Activated naive CD4-positive, alpha-beta T cell treated with Interleukin-2 at 50 U/mL for 16 hours (primary cell): ENCODE data around the gene LNPEP.

ENCODE experiments used
- DNase-seq: peaks from one replicate; pipeline ENCODE4 v3.0.0-alpha.2; 2020

Gene LNPEP

DNA sequence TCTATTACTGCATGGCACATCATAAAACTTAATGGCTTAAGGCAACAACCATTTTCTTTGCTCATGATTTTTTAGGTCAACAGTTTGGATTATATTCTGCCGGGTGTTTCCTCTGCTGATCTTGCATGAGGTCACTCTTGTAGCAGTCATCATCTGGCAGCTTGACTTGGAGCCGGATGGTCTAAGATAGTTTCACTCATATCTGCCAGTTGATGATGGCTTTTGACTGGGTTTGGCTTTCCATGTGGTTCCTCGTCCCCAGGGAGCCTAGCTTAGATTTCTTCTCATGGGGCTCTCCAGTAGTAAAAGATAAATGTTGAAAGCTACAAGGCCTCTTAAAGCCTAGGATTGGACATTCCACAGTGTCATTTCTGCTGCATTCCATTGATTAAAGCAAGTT, 27.4 kb downstream of the LNPEP start:
- DNase-seq: no peak

DNA sequence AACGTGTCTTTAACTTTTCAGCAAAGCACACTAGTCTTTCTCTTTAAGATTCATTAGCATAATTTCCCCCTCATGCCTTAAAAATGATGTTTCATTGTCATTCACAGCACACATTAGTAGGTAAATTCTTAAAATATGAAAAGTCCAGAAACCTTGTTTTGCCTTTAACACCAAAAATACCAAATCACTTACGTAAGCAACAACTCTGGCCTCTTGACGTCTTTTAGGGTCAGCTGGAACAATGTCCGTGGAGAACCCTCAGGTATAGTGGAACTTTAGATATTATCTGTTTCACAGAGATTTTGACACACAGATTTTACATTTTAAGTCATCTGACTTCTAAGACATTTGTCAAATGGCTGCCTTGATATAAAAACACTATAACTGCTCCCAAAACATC, 30.9 kb downstream of the LNPEP start:
- DNase-seq: no peak

DNA sequence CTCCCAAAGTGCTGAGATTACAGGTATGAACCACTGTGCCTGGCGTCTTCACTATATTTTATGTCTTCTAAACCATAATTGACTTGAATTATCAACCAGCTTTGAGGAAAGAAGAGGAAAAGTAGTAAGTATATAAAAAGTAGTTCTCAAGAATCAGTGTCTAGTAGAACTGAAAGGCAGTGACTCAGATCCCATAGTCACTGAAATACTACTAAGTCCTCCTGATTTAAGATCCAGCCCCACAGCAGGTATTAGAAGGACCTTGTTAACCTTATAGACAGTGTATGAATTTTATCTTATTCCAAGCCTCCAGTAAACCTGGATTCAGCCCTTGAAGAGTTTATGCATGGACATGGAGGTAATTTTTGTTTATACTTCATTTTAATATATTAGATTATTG, 31.5 kb downstream of the LNPEP start:
- no peak for DNase-seq

DNA sequence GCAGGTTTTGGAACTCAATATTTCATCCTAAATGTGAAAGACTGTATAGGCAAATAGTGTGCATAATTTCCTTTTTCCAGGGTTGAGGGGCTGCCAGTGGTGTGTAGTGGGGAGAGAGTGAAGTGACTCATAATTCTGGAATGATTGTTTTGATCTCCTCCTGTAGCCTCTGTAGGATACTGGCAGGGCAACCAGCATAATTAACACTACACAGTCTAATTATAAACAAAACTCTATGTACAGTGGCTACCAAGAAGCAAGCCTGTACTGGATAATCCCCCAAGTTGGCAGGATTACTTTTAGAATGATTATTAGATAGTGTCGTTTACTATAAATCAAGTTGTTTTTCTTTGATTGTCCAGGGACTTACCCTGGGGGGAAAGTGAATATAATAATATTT, 32.2 kb downstream of the LNPEP start:
- no peak for DNase-seq

DNA sequence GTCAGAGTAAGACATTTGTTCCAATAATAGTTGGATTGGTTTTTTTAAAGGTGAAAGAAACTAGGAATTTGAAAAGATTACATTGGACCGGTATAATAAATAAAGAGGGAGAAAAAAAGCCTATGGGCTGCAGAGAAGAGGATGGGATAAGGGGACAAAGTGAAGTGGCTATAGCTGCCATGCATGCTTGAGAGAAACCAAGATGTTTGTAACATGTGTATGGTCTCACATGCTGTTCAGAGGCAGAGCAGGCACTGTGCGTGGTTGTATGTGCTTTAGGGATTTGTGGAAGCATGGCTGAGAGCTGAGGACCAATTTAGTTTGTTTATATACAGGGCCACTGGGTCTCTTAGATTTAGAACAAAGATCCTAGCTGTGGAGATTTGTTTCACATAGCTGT, 32.7 kb downstream of the LNPEP start:
- no peak for DNase-seq

DNA sequence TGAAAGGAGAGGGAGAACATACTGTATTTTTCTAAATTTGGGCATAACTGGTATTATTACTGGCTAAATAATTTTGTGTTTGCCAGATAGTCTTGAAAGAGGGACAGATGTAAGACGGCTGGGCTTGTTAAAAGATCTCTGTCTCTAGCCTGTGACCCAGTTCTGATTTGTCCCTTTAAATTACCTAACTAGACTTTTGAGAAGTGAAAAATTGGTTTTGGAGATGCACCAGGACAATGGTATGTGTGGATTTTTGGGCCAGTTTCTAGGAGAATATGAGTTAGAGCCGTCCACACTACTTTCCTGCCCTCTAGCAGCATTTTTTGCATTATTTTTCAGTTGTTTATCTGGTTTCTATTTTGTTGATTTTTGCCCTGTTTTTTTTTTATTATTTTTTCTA, 33.5 kb downstream of the LNPEP start:
- DNase-seq: no peak

DNA sequence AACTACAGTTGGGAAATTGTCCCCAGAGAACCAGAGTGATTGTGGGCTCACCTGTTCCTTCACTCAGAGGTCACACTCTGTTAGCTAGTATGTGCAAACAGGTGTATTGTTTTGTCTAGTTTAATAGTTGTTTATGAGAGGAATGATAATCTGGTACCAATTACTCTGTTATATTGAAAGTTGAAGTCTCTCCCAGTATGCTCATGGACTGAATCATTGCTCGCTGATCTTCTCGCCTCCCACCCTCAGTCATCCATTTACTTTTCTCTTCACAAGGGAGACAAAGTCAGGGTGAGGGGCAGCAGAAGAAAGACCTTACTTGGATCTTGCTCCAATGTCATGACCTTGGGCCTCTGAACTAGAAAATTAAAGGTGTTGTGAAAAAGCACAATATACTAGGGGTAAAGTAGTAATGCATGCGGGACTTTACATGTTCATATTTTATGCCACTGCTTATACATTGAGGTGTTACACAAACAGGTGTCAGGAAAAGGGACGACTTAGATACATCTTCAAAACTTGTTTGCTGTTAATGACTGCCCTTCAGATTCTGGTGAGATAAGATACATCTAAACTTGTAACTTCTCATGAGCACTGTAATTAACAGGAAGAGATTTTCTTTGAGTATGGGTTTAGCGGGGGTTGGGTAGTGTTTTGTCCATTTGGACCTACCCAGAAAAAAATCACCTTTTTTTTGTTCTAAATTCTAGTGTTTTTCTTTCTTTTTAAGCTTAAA, 36.9 kb downstream of the LNPEP start:
- DNase-seq: no peak

DNA sequence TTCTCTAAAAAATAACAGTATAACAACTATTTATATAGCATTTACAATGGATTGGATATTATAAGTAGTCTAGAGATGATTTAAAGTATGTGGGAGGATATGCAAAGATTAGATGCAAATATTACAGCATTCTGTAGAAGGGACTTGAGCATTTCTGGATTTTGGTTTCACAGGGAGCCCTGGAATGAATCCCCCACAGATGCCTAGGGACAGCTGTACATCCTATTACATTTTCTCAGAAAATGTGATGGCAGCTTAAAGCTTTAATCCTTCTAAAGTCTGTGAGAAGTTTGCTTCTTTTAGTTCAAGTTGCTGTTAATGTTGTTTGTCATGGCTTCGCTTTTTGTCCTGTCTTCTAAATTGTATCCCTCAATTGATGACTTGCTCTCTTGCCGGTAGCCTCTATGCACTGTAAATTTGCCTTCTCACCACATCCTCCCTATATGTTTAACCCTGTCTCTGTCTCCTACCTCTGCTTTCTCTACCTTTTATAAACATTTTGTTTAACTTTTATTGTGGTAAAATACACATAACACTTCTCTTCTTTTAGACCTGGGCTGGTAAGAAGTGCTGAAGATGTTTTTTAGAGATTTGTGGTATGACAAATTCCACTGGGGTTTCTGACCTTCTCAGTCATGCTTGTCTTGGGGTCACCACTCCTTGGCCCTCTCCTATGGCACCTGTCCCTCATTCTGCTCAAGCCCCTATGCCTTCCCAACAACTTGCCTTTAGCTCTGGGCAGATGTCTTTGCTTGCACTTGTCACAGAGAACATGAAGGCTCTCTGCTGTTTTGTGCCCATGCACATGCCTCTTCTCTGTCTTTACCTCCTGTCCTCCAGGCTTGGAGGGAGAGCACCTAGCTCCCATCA, 37.9 kb downstream of the LNPEP start:
- no peak for DNase-seq

DNA sequence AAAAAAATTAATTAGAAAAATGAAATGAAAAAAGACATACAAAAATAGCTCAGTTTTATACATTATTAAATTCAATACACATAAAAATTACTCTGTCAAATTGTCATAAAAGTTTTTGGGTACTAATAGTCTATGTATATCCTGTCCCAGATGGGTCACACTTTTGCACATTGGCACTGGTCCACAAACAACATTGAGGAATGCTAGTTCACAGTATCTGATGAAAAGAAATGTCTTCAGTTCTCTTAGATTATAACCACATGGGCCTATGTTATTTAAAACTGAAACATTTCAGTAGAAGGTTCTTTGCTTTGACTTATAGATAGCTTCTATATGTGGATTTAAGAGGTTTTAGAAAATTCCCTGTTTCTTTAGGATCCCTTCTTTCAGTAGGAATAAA, 39.8 kb downstream of the LNPEP start:
- DNase-seq: no peak

DNA sequence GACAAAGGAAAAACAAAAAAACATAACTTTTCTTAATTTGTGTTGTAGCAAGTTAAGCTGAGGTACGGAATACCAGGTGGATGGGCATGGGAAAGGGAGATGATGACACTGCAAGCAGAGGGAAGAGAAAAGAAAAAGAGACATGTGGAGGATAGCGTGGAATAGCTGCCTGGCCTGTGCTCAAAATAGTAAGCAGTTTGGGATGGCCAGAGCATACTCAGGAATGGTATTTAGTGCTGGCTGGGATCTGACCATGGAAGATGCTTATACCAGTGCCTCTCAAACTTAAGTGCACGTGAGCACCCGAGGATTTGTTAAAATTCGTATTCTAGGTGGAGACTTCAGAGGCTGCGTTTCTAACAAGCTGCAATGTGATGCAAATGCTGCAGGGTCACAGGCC, 41.3 kb downstream of the LNPEP start:
- DNase-seq: no peak

DNA sequence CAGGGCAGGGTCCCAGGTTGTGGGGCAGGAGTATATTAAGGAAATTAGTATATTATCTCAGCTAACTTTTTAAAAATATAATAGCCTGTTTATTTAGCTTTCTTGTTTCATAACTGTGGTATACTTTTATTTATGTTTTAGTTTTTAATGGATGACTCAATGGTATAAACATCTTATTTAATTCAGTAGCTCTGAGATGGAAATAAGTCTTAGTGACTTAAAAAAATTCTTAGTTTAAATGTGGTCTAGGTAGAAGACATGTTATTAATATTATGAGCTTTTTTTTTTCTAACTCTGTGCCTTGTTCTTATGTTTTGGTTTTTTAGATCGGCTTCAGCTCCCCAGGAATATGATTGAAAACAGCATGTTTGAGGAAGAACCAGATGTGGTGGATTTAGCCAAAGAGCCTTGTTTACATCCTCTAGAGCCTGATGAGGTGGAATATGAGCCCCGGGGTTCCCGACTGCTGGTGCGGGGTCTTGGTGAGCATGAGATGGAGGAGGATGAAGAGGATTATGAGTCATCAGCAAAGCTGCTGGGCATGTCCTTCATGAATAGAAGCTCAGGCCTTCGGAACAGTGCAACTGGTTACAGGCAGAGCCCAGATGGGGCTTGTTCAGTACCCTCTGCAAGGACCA, 43.1 kb downstream of the LNPEP start:
- DNase-seq: no peak

DNA sequence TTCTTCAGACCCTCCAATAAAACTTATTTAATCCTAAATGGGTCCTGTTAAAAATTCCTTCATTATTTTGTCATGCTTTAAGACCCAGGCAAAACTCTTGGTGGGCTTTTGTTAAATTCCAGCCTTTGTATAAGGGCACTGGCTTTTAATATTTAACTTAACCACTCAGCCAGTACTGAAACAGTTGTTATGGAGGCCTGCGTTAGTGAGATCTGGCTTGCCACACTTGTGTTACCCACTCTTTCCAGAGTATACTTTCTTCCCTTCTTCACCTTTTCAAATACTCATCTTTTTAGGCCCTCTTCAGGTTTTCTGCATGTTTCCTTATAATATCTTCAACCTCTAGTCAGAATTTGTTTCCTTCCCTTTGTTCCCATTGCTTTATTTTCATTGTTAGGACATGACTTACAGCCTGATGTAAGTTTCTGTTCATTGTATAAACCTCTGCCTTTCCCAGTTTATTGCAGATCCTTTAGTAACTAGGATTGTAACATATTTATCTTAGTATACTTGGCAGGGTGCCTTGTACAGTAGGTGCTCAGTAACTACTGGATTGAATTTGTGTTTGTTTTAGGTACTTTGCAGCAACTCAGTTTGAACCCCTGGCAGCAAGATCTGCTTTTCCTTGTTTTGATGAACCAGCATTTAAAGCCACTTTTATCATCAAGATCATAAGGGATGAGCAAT, 48.8 kb downstream of the LNPEP start:
- DNase-seq: no peak

DNA sequence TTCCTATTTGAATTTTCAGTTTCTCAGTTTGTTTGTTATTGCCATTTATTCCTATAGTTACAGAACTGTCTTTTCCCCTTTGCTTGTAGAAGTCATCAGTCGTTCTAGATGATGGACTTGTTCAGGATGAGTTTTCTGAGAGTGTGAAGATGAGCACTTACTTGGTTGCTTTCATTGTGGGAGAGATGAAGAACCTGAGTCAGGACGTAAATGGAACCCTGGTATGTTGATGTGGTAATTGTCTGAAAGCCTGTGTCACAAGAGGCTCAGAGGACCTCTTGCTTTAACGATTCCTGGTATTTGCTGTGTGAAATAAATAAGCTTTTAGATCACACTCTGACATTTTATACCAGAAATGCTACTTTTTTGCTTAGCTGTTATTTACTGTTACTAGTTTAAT, 50.6 kb downstream of the LNPEP start:
- no peak for DNase-seq

DNA sequence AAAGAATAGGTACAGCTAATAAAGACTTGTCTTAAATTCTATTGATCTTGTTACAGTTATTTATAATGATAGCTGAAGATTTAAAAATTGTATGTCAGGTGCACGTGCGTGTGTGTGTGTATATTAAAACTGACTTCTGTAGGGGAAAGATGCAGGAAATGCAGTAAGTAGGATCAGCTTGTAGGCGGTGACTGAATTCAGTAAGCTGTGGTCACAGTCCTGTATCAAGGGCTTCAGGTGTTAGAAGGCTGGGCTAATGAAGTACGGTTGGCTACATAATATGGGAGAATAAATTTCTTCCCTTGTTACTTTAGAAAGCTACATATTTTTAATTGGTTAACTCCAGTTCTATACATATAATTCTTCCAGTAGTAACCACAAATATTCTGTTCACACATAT, 54.2 kb downstream of the LNPEP start:
- DNase-seq: no peak

DNA sequence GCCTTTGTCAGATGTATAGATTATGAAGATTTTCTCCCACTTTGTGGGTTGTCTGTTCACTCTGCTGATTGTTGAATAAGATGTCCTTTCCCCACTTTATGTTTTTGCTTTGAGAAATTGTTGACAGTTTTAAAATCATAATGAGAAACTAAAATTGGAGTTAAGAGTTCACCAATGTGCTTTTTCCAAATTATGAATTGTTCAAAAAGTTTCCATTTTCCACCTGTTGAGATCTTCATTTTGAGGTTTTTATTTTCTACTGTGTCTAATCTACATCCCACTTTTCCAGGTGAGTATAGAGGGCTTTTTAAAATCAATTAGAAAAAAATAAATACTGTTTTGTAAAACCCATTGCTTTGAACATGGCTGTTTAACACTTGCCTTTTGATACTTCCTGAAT, 55.8 kb downstream of the LNPEP start:
- no peak for DNase-seq

DNA sequence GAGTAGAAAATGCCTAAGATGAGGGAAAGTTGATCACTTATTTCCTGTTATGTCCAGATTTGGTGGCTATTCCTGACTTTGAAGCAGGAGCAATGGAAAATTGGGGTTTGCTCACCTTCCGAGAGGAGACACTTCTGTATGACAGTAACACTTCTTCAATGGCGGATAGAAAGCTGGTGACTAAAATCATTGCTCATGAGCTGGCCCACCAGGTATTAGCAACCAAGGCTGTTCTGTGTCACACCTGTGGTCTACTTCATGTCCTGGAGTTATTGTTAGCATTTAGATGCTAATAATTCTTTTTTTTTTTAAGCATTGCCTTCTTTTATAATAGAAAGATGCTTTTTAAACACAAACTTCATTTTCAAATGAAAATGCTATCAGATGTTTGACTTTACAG, 57.9 kb downstream of the LNPEP start:
- DNase-seq: no peak

DNA sequence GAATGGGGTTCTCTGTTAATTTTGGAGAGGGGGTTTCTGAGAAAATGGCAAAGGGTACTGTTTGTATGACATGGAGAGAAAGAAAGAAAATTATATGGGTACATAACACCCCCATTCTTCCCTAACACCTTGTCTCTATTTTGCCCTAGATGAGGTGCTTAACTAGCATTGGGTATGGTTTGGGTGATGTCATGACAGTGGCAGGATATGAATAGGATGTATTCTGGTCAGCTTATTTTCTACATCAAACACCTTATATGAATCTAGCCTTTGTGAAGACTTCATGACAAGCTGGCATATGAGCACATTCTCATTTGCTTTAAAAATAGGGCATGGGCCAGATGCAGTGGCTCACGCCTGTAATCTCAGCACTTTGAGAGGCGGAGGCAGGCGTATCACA, 58.6 kb downstream of the LNPEP start:
- no peak for DNase-seq

DNA sequence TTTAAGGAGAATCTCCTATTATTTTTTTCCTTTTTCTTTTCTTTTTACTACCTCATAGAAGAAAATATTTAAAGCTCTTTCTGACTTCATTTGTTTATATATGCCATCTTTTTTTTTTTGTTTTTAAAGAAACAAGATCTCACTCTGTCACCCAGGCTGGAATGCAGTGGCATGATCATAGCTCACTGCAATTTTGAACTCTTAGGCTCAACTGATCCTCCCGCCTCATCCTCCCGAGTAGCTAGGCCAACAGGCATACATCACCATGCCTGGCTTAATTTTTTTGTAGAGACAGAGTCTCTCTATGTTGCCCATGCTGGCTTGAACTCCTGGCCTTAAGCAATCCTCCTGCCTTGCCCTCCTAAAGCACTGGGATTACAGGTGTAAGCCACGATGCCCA, 59.5 kb downstream of the LNPEP start:
- DNase-seq: no peak

DNA sequence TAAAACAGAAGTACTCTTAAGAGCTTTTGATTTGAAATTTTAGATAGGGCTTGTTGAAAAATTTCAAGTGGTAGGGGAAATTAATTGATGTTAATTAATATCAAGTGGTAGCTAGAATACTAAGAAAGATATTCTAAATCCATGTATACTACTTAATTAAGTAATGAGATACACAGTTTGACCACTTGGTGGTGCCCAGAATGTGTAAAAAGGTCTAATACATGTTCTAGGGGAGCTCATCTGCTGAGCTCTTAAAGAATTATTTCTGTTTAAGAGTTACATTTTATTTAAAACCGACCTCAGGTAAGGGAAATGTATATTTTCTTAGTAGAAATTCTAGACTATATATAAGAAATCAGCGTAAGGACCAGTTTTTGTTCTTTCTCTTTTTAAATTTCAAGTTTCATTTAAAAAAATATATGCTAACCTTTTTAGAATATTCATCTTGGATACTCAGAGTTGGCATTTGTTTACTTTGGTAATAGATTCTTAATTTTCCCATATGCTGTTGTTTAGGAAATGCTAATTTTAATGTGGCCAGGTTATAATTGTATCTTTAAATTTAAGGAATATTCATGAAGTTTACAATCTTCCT, 61.5 kb downstream of the LNPEP start:
- no peak for DNase-seq

DNA sequence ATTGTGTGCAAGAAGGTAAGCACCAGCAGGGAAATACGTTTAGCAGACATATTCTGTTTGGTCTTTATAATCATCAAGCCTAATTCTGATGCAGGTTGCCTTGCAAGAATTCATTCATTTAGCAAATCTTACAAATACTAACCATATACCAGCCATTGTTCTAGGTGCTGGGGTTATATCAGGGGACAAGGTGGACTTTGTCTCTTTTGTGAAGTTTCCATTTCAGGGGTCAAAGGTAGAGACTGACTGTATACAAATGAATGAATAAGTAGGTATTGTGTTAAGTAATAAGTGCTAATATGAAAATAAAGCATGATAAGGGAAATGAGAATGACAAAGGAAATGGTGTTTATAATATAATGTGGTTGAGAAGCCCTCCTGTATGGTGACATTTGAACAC, 64.0 kb downstream of the LNPEP start:
- DNase-seq: no peak

DNA sequence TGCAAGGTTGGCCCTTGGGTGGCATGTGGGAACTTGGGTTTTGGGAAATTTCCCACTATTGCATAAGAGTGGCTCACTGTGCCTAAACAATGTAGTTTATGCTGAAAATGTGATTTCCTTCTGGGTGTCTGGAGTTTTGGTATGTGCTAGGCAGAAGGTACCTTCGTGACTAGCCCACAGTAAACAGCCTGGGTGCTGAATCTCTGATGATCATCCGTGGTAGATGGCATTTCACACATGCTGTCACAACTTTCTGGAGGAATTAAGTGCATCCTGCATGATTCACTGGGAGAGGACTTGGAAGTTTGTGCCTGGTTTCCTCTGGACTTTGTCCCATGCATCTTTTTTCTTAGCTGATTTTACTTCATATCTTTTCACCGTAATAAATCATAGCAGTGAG, 64.5 kb downstream of the LNPEP start:
- DNase-seq: no peak

DNA sequence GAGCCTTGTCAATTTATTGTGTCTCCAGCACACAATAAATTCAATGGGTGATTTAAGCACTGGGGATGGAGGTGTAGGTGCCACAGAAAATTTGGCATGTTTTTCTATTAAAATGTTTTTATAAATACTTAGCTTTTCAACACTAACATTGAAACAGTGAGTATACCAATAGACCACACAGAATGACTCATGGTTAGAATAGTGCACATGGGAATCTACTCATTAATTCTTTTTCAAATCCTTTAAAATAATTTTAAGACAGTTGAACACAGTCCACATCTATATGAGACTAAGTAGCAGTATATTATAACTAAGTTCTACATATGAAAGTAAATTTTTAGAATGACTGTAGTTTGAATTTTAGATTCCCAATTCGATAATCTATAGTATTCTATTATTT, 67.1 kb downstream of the LNPEP start:
- DNase-seq: no peak

DNA sequence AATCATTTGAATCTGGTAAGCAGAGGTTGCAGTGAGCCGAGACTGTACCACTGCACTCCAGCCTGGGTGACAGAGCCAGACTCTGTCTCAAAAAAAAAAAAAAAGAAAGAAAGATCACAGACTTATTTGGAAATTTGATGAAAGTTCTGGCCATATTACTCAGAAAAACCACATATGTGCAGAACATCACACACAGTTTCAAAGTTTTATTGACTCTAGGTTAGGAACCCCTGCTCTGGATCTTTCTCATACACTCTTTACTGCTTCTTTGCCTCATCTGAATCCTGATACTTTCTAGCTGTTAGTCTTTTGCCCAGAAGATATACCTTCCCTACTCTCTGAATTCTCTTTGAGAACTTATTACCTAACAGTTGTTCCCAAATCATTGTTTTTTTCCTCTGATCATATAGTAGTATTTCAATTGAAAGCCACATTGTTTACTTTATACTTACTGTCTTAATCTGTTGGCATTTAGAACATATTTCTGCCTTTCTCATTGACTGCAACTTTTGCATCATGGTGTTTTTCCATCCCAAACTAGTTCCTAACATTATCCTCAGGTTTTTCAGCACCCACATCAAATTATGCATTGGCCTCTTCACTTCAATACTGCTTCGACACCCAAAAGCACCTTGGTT, 68.7 kb downstream of the LNPEP start:
- DNase-seq: no peak
